OCI-LY7 (cell line): ENCODE measurements around the gene FBXL14.

ENCODE experiments used
- CTCF ChIP-seq: fragments of 200-600 bp; sonication (generic); conservative IDR thresholded peaks from 2 replicates; pipeline ENCODE4 v1.5.1; 2014; ENCODE audit warnings: mild to moderate bottlenecking, antibody characterized with exemption, low read length, moderate library complexity, mixed read lengths
- EZH2phosphoT487 ChIP-seq: fragments of 200-600 bp; sonication (generic); IDR thresholded peaks from 2 replicates; pipeline ENCODE4 v1.6.1; 2018; ENCODE audit warnings: low read depth, borderline replicate concordance, mild to moderate bottlenecking, mixed run types, antibody characterized with exemption, low read length, moderate library complexity, mixed read lengths

- TF ChIP-seq EZH2phosphoT487, result no peak
- no peak for TF ChIP-seq CTCF
Measured at GRCh38 chr12:1604464-1604863, 10.1 kb upstream of the FBXL14 start.
